ENCODE measurements around the gene CCDC3.

DNA sequence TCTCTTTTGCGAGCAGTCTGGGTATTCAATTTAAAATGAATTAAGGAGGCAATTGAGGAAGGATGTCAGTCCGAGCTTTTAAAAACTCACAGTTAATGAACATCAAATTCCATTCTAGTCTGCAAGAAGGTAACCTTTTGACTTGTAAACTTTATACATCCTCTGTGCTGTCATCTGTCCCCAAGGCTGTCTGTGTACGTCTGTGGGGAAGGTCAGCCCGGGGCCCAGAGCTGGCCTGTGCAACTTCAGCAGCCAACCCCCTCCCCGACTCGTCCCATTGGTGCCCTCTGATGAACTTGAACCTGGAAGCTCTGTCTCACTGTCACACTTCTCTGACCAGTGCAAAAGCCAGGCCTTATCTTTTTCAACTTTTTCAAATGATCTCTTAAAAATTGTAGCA lies 80.3 kb downstream of the CCDC3 start:
- TF ChIP-seq, protein P1, sequence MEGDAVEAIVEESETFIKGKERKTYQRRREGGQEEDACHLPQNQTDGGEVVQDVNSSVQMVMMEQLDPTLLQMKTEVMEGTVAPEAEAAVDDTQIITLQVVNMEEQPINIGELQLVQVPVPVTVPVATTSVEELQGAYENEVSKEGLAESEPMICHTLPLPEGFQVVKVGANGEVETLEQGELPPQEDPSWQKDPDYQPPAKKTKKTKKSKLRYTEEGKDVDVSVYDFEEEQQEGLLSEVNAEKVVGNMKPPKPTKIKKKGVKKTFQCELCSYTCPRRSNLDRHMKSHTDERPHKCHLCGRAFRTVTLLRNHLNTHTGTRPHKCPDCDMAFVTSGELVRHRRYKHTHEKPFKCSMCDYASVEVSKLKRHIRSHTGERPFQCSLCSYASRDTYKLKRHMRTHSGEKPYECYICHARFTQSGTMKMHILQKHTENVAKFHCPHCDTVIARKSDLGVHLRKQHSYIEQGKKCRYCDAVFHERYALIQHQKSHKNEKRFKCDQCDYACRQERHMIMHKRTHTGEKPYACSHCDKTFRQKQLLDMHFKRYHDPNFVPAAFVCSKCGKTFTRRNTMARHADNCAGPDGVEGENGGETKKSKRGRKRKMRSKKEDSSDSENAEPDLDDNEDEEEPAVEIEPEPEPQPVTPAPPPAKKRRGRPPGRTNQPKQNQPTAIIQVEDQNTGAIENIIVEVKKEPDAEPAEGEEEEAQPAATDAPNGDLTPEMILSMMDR (IDR thresholded peaks at IDR 0.05) = no peak
- no peak for TF ChIP-seq POLR2A (IDR thresholded peaks at IDR 0.05)
- no peak for TF ChIP-seq POLR2AphosphoS5 (IDR thresholded peaks at IDR 0.05)
